ENCODE data around the gene ASB7.

Gene ASB7

DNA sequence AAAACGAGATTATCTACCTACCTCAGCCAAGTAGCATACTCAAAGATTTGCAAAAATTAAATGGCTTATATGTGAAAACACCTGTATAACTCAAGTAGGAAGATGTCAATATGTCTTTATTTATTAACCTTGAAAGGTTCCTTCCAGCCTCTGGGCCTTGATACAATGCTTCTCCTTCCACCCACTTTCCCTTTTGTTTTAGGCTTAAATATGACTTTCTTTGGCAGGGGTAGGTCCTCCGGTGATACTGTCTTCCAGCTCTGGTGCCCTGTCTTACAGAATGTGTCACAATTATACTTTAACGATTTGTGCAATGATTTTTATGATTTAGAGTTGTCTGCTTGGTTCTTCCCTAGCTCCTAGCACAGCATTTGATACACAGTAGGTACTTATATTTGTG, 4.5 kb upstream of the ASB7 start:
- no peak for DNase-seq (ENCODE audit: low read depth in 3 of 3)

DNA sequence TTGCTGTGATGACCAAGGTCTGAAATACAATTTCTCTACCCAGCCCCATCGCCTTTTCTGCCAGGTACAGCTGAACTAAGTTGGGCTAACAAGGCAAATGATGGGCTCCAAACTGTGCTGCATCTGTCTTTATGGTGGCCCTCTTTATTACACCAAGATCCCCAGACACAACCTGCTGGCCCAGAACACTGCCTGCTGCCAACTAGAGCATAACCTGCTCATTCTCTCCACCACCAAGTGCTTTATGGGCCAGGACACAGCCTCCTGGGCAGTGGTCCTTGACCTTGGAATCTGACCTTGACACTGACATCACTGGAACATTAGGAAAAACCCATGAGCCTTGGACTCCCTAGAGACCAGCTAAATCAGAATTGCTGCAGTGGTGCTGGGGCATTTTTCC, 3.7 kb upstream of the ASB7 start:
- no peak for DNase-seq (ENCODE audit: low read depth in 3 of 3)

DNA sequence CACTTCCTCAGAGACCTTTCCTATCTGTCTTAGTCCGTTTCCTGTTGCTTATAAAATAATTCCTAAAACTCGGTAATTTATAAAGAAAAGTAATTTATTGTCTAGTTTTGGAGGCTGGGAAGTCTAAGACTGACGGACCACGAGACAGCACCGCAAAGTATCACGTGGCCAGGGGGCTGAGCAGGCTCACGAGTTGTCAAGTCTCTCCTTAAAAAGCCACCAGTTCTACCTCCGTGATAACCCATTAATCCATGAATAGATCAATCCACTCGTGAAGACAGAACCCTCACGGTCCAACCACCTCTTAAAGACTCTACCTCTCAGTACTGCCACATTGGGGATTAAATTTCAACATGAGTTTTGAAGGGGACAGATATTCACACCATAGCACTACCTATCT, 1.2 kb upstream of the ASB7 start:
- DNase-seq (ENCODE audit: low read depth in 3 of 3) = peak in 1 of 3 experiments; percentile 21

DNA sequence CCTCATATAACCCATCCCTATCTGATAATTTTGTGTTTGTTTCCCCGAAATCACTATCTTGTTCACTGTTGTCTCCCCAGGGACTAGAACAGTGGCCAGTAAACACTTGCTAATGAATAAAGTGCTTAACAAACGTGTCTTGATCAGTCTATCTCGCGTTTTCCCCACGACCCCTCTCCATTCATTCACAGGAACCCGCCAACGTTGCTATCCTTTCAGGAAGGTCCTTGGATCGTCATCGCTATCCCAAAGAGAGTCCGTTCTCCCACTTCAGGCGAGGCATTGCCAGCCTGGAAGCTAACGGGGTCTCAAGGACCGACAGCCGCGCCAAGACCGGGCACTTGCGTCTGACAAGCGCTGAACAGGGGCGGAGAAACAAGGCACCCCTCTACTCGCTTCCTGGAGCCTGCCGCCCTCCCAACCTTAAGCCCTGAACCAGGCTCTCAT, 749 bp upstream of the ASB7 start:
- no peak for DNase-seq (ENCODE audit: low read depth in 3 of 3)

DNA sequence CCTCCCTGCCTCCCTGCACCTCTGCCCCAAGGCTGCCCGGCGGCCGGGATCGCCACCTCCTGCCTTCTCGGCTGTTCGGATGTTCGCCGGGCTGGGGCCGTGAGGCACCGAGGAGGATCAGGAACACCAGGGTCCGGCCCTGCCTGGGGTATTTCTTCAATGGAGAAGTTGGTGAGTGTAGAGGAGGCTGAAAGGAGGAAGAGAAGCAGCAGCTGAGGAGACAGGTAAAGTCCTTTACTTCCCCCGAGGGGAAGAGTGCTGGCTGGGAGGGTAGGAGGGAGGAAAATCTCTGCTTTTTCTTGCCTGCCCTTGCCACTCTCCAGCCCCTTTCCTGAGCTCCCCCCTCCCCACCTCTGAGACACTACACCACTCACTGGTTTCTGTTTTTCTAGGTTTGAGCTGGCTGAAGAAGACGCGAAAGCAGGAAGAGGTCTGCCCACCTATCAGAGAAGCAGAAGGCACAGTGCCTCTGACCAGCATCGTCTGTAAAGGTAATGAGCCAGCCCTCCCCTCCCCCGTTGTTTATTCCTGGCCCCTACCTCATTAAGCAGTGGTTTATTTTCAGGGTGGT, 519 bp downstream of the ASB7 start:
- DNase-seq (ENCODE audit: low read depth in 3 of 3) = no peak

DNA sequence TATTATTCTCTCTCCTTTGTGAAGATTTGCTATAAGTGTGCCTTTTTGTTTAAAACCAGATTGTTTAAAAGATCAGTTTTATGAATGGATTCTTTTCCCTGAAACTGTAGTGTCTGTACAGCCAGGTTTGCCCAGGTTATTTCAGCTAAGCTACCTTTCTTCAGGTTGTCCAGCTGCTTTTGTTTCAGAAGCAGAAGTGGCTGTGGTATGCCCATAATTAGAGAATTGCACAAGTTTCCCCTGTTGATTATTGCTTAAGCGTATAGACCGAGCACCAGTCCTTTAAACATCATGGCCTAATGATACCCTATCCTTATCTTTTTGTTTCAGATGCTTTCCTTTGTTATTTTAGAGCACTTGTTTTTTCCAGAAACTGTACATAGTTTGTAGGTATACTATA, 10.2 kb downstream of the ASB7 start:
- no peak for DNase-seq (ENCODE audit: low read depth in 3 of 3)

DNA sequence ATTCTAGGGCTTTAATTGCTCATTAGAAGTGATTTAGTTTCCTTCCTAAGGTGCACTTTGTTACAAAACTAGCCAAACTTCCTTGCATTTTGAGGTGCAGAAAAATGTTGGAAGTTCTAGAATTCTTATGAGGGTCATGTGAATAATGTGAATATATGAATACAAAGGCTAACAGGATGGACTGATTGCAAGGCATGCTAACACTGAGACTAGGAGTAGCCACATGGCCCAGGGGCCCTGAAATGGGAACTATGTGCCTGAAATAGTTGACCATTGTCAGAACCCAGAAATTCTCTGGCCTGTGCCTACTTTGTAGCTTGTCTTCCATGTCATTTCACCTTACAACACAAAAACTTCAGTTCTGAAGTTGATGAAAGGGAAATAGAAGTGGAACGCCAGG, 10.8 kb downstream of the ASB7 start:
- no peak for DNase-seq (ENCODE audit: low read depth in 3 of 3)

DNA sequence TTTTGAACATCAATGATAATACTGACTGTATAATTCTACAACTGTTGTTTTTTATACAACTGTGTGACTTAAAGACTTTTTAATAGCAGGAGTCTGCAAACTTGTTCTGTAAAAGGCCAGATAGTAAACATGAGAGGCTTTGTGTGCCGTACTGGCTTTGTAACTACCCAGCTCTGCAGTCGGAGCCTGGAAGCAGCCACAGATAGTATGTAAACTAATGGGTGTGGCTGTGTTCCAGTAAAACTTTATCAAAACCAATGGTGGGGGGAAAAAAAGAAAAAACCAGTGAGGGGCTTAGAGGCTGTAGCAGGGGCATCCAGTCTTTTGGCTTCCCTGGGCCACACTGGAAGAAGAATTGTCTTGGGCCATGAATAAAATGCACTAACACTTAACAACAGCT, 11.9 kb downstream of the ASB7 start:
- DNase-seq (ENCODE audit: low read depth in 3 of 3) = no peak

DNA sequence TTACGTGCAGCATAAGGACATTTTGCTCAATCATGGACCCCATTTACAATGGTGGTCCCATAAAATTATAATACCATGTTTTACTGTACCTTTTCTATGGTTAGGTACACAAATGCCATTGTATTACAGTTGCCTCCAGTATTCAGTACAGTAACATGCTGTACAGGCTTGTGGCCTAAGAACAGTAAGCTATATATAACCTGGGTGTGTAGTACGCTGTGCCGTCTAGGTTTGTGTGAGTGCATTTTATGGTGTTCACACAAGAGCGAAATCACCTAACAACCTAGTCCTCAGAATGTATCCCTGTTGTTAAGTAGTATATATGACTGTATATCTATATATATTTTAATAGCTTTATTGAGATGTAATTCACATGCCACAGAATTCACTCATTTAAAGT, 12.5 kb downstream of the ASB7 start:
- DNase-seq (ENCODE audit: low read depth in 3 of 3) = no peak

DNA sequence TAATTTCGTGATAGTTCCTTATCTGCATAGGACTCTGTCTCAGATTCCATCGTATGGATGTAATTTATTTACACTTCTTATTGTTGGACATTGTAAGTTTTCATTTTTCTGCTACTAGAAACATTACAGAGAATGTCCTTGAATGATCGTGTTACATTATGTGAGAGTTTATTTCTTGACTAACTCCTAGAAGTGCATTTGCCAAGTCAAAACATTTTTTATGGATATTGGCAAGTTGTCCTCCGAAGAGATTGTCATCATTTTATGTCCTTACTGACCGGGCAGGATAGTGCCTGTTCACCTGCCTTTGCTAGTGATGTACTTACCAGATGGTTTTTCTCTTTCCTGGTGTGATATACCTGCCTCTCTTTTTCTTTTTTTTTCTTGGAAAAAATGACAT, 13.4 kb downstream of the ASB7 start:
- no peak for DNase-seq (ENCODE audit: low read depth in 3 of 3)

DNA sequence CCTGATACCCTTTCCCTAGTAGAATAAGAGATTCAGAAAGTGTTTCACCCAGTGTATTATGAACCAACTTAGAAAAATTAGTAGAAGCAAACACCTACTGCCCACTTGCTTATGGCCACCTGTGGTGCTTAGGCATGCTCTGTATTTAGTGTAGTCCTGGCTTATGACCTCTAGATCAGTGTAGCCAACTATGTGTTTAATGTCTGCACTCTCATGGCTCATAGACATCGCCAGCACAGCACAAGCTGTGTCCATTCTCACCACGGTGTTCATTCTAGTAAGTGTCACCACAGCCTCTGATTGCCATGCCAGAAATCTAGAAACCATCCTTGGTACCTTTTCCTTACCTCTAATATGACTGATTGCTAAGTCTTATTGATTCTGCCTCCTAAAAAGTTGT, 14.3 kb downstream of the ASB7 start:
- no peak for DNase-seq (ENCODE audit: low read depth in 3 of 3)

DNA sequence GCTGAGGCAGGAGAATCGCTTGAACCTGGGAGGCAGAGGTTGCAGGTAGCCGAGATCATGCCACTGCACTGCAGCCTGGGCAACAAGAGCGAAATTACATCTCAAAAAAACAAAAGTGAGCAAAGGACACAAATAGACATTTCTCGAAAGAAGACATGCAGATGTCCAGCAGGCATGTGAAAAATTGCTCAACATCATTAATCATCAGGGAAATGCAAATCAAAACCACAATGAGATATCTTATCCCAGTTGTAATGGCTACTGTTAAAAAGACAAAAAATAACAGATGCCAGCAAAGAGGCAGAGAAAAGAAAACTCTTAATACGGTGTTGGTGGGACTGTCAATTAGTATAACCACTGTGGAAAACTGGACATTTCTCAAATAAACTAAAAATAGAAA, 20.9 kb downstream of the ASB7 start:
- DNase-seq (ENCODE audit: low read depth in 3 of 3) = no peak

DNA sequence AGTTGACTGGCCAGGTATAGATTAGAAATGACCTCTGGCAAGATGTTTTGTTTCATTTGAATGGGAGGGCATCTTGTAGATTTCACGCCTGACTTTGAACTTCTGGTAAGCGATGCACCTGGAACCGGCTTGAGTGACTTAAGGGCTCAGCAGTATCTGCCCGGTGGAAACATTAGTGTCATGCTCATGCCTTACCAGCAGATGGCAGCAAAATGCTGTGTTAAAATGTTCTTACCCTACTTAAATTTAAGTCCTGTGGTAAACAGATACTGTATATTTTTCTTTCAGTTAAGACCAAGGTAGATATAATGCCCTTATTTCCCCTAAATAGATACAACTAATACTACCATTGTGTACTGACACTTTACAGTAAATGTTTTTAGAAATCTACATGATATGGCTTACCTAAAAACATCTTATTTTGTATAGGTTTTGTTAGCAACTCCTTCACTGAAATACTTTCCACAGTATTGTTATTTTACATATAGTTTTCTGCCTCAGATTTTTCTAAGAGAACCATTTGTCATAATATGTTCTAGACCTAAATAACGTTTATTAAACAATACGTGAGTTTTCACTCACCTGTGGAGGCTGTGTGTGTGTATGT, 25.5 kb downstream of the ASB7 start:
- peak in 2 of 3 experiments; percentile 35 to 37 for DNase-seq (ENCODE audit: low read depth in 3 of 3)

DNA sequence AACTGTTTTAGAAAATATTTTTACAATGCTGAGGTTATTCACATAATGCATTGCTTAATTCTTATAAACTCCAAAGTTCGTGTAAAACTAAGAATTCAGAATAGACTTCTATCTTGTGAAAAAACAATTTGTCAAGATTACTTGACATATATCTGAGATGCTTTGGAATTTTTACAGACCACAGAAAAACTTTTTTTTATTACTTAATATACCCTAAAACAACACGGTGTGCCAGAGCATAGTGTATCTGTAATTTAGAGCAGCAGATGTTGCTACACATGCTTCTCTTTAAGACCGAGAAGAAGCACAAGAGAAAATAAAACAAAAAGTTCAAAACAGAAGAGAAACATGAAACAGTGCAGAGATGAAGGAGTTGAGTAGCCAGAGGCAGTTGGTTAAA, 26.4 kb downstream of the ASB7 start:
- no peak for DNase-seq (ENCODE audit: low read depth in 3 of 3)

DNA sequence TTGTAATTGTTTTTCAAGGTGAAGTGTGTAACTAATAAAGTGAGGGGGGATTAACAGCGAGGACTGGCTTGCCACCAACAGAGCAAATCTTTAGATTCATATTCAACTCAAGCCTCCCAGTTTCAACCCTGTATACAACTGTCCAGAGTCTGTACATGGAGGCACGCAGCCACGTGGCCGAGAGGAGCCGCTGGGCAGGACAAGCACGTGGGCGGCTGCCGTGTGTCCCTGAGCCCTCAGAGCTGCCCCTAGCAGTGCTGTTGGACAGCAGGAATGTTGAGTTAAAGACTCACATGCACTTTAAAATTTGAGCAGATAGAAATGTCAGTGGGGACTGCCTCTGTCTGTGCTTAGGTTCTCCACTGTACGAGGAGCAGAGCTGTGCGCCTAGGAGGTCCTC, 29.4 kb downstream of the ASB7 start:
- no peak for DNase-seq (ENCODE audit: low read depth in 3 of 3)

DNA sequence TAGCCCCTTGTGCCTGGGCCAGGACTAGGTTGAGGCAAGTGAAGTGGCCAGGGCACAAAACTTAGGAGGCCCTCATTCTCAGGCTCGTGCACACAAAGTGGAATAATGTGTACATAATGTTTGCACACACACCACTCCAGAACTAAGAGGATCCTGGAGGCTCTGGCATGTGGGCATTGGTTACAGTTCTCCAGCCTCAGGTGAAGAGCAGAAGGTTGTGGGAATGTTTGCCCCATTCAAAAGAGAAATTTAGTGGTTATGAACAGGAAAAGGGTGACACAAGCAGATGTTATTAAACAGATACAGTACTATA, 31.3 kb downstream of the ASB7 start:
- no peak for DNase-seq (ENCODE audit: low read depth in 3 of 3)

DNA sequence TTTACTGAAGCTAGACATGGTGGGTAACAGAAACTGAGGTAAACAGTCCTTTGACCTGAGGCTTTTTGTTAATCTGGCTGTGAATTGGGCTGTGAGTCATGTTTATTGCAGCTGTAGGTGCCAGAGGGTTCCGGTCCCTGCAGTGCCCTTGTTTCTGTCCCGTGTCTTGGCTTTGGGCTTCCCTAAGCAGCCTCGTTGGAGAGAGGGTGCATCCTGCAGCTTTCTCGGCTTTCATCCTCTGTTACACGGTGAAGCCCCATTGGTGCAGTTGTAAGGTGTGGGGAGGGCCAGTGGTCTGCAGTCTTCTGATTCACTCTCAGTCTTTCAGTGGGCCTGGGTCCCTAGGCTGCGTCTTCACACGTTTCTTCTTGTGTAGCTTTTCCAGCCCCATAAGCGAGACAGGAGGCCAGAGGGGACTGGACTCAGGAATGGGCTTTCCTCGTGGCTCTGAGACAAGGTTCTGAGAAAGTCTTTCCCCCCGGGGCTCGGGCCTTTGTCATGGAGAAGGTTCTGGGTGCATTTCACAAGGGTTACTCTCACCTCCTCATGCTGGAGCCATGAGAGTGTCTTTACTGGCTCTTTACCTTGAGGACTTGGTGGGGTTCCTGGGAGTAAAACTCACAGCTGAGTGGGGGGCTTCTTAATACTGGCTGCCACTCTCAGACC, 33.1 kb downstream of the ASB7 start:
- no peak for DNase-seq (ENCODE audit: low read depth in 3 of 3)

DNA sequence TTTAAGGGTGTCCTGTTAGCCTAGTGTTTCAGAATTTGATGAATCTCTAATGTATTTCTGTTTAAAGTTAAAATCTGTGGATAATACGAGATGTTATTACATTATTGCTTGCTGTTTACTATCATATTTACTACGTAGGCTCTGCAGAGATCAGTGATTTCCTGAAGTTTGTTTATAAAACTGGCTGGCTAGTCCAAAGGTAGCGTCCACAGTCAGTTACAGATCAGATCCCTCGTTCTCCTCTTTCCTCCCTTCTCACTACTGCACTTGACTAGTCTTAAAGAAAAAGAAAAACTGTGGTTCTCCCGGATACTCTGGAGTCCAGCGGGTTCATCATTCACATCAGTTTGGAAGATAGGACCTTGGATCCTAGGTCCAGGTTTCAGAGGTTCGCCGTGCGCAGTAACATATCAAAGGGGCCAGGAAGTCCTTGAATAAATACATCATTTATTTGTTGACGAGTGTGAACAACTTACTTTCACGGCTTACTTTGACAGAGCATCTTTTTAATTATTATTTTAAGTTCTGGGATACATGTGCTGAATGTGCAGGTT, 35.9 kb downstream of the ASB7 start:
- DNase-seq (ENCODE audit: low read depth in 3 of 3) = no peak

DNA sequence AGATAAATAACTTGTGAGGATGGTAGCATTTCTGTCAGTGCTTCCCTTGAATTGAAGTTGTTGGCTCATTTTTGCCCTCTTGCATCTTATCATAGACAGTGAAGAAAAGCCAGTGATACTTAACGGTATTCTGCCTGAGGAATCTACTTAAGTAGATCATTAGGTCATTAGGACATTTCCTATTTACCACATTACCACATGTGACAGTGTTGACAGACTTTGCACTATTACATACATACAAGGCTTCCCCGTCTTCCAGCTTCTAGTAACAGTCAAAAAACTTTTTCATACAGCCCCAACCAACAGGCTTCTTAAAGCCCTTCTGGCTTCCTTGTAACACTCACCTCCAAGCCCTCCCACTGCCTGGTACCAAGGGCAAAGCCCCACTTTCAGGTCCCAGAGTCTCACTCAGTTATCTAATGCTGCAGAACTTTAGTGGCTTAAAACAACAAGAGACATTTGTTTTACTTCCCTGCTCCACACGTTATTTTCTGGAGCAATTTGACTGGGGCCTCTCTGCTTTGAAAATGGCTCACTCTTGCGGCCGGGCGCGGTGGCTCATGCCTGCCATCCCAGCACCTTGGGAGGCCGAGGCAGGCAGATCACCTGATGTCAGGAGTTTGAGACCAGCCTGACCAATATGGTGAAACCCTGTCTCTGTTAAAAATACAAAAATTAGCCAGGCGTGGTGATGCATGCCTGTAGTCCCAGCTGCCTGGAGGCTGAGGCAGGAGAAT, 40.0 kb downstream of the ASB7 start:
- DNase-seq (ENCODE audit: low read depth in 3 of 3) = no peak

DNA sequence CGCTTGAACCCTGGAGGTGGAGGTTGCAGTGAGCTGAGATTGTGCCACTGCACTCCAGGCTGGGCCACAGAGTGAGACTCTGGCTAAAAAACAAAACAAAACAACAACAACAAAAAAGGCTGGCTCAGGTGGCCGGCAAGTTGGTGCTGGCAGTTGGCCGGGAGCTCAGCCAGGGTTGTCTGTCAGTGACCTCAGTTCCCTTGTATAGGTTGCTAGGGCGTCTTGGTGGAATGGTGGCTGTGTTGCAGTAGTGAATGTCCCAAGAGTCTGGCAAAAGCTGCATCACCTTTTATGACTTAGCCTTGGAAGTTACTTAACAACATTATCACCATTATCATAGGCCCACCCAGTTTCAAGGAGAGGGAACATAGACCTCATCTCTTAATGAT, 40.6 kb downstream of the ASB7 start:
- no peak for DNase-seq (ENCODE audit: low read depth in 3 of 3)

DNA sequence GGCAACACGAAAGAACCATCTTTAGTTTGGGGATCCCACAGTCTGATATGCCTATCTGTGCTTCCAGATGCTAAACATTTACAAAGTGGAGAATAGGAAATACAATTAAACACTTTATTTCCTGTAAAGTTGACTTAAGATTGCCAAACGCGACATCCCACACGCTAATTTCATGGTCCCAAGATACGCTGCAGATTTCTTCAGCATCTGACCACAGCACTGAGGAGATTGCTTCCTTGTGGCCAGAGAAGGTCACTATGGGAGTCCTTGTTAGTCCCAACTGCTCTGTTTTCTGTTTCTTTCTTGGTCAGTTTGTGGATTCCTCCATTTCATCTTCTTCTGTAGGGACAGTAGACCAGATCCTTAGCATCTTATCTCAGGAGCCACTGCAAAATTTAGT, 43.3 kb downstream of the ASB7 start:
- DNase-seq (ENCODE audit: low read depth in 3 of 3) = no peak

DNA sequence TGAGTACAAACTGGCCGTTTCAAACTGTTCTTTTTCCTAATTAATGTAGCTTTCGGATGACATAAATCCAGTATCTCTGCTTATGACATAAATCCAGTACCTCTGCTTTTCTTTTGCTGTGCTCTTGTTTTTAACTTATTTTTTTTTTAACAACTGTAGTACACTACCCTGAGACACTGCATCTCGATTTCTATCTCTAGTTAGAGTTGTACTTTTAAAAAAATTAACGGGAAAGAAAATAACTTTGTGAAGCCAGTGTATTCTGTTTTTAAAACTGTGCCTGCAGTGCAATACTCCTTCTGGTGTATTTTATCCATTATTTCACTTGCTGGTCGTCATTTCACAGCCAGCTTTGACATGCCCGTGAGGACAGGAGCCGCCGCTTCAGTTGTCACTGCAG, 46.6 kb downstream of the ASB7 start:
- no peak for DNase-seq (ENCODE audit: low read depth in 3 of 3)

DNA sequence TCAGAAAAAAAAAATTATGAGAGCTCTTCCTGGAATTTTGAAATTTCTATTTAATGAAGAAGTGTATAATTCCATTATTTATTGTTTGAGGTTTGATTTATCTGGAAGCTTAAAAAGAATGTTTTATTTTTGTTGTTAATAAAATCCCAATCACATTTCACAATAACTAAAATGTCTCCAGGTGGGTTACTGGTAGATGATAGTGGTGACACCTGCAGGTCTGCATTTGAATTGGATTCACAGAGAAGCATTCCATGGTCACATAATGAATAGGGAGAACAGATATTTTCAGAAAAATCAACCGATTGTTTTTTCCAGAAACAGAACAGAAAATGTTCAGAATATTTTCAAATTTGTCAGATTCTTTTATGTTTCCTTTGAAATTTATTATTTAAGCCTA, 48.3 kb downstream of the ASB7 start:
- no peak for DNase-seq (ENCODE audit: low read depth in 3 of 3)

Measured in stimulated activated CD4-positive, alpha-beta T cell treated with anti-CD3 and anti-CD28 coated beads, TNF-alpha, amount 100 ng/mL, for 4 hours (primary cell).